ENCODE measurements around the gene BDKRB2. TPM values are rescaled to one million over a fixed set of nuclear protein-coding genes. Genes with fewer than 3 reads are reported as not detected.
A peak's percentile ranks its signal among the peaks of the same experiment; 100 is the strongest.

The BDKRB2 gene
- polyA plus RNA-seq (2011; rRNA removed) = 21.3 and 26.8 TPM in 2 replicates
- 25.8 and 43.4 TPM in 2 replicates for polyA minus RNA-seq (2011; rRNA and poly(A)+ RNA removed)

- POLR2A ChIA-PET = interaction anchor here (0.5 to 0.7 kb wide), 3 partner anchors 37 to 79 kb away, joined by 4 to 14 read pairs (median 9); no protein-coding TSS in a partner anchor
Observed at GRCh38 chr14:96204151-96205058, at the start of gene BDKRB2. Gene BDKRB2, plus strand, starts transcription at chr14:96204839. Its CDS starts 32,269 bp downstream, at chr14:96237108.

DNA sequence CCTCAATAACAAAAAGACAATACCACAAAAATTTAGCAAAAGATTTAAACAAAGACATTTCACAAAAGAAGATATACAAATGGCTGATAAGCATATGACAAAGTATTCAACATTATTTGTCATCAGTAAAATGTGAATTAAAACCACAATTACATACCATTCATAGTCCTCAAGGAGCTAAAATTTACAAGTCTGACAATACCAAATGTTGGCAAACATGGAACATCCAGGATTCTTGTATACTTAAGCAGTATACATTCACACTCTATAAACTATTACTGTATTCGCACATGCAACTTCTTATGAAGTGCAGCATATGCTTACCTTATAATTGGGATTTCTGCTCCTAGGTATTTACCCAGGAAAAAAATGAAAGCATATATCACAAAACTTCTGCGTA, 49.7 kb upstream of the BDKRB2 start:
- no peaks in the 10 kb centered on the region for H3K36me3 ChIP-seq (ENCODE audit: control insufficient read depth, insufficient read depth, low read length)
- H3K27me3 ChIP-seq (ENCODE audit: control insufficient read depth, insufficient read depth, low read length) = no peaks in the 10 kb centered on the region
- TF ChIP-seq CTCF (IDR thresholded peaks at IDR 0.05; ENCODE audit: insufficient read depth, low read depth, low read length) = no peak
- POLR2A ChIA-PET = no interaction called here
- CTCF ChIA-PET = no interaction called here
- H3K4me3 ChIP-seq (ENCODE audit: low read depth, low read length) = no peak overlapping the region
- DNase-seq (ENCODE audit: low read depth) = no peak

More at GRCh38 chr14:96204151-96205058, at the start of gene BDKRB2:
- no peak for TF ChIP-seq CTCF (IDR thresholded peaks at IDR 0.05; ENCODE audit: insufficient read depth, low read depth, low read length)
- Histone ChIP-seq H3K27me3 (ENCODE audit: control insufficient read depth, insufficient read depth, low read length) (no peaks in the 10 kb centered on the region), H3K4me3 (ENCODE audit: low read depth, low read length) (peak within 1 kb of the TSS; percentile 70), H3K36me3 (ENCODE audit: control insufficient read depth, insufficient read depth, low read length) (peaks cover 3% of the 10 kb centered on the region; the same call in 1 of the 2 replicates)
- no peak for DNase-seq (ENCODE audit: low read depth)
- CTCF ChIA-PET = interaction anchor here (0.7 to 2.3 kb wide), 7 partner anchors 11 to 218 kb away, joined by 3 to 9 read pairs (median 6); no protein-coding TSS in a partner anchor

- H3K27me3 ChIP-seq (ENCODE audit: control insufficient read depth, insufficient read depth, low read length) = no peaks in the 10 kb centered on the region
- H3K4me3 ChIP-seq (ENCODE audit: low read depth, low read length) = no peak overlapping the region
- TF ChIP-seq CTCF (IDR thresholded peaks at IDR 0.05; ENCODE audit: insufficient read depth, low read depth, low read length) = no peak
- H3K36me3 ChIP-seq (ENCODE audit: control insufficient read depth, insufficient read depth, low read length) = no peaks in the 10 kb centered on the region
- ChIA-PET POLR2A (no interaction called here), CTCF (interaction anchor here (0.9 kb wide), 1 partner anchor 10 kb away, joined by 3 read pairs; no protein-coding TSS in a partner anchor)
- DNase-seq (ENCODE audit: low read depth) = no peak
Observed at GRCh38 chr14:96156804-96157760, 47.6 kb upstream of the BDKRB2 start.

DNA sequence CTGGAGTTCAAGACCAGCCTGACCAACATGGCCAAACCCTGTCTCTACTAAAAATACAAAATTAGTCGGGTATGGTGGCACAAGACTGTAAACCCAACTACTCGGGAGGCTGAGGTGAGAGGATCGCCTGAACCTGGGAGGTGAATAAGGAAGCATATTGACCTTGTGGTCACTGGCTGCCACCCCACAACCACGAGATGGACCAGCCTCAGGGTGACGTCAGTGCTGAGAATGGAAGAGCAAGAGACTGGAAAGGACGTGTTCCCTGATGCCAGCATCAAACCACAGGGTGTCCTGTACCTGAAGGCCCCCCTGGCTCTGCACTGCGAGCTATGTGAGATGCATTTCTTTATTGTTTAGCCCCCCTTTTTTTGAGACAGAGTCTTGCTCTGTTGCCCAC, 45.9 kb upstream of the BDKRB2 start:
- POLR2A ChIA-PET = no interaction called here
- H3K4me3 ChIP-seq (ENCODE audit: low read depth, low read length) = no peak overlapping the region

More for the DNA sequence above, 45.9 kb upstream of the BDKRB2 start:
- Histone ChIP-seq H3K36me3 (ENCODE audit: control insufficient read depth, insufficient read depth, low read length) (no peaks in the 10 kb centered on the region), H3K27me3 (ENCODE audit: control insufficient read depth, insufficient read depth, low read length) (no peaks in the 10 kb centered on the region)
- no peak for TF ChIP-seq CTCF (IDR thresholded peaks at IDR 0.05; ENCODE audit: insufficient read depth, low read depth, low read length)
- DNase-seq (ENCODE audit: low read depth) = no peak
- CTCF ChIA-PET = no interaction called here

Measured in BJ (cell line).